ENCODE results near the gene OTUD3.
A peak's percentile ranks its signal among the peaks of the same experiment; 100 is the strongest.
"Not testable (repeated sequence)": the region's sequence is repeated elsewhere in the genome, so short reads cannot be mapped to it uniquely, and the experiment has no call there.

OTUD3 gene, protein sequence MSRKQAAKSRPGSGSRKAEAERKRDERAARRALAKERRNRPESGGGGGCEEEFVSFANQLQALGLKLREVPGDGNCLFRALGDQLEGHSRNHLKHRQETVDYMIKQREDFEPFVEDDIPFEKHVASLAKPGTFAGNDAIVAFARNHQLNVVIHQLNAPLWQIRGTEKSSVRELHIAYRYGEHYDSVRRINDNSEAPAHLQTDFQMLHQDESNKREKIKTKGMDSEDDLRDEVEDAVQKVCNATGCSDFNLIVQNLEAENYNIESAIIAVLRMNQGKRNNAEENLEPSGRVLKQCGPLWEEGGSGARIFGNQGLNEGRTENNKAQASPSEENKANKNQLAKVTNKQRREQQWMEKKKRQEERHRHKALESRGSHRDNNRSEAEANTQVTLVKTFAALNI

DNA sequence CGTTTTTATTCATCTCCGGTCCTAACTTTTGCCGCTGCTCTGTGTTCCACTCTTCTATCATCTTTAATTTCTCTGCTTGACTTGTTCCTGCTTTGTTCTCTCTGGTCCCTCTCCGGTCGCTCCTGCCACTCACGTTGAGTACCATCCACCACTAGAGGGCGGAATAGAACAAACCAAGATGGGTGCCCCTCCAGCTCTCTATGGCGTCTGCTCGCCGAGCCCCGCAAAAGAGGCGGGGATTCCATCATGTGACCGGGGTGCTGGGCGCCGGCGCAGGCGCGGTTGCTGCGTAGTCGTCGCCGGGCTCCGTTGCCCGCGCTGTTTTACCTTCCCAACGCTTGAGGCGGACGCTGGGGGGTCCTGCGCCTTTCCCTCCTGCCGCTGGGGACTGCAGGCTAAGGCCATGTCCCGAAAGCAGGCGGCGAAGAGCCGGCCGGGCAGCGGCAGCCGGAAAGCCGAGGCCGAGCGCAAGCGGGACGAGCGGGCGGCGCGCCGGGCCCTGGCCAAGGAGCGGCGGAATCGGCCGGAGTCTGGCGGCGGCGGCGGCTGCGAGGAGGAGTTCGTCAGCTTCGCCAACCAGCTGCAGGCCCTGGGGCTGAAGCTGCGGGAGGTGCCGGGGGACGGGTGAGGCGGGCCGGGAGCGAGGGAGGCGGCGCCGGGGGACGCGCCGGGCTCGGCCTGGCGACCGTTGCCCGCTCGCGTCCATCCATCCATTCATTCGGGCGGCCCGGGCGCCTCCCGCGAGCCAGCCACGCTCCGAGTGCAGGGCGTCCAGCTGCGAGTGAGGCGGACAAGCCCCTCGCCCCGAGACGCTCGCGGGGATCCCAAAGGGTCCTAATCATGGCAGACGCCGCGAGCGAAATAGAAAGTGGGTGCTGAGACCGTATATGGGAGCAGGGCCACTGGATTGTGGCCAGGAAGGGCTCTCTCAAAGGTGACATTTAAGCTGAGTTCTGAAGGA lies at the start of gene OTUD3:
Gene OTUD3, plus strand, starts transcription at position 285 of the 961 bp plus-strand sequence. Its CDS starts 119 bp downstream, at position 404.
- peak; percentile 84 for DNase-seq

DNA sequence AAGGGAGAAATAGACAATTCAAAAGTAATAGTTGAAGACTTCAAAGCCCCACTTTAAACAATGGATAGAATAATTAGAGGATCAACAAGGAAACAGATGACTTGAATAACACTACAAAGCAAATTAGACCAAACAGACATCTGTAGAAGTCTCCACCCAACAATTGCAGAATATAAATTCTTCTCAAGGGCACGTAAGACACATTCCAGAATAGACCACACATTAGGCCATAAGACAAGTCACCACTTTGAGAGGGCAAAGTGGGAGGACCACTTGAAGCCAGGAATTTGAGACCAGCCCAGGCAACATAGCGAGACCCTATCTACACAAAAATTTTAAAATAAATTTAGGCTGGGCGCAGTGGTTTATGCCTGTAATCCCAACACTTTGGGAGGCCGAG lies 46.6 kb upstream of the OTUD3 start:
- DNase-seq, result no peak

DNA sequence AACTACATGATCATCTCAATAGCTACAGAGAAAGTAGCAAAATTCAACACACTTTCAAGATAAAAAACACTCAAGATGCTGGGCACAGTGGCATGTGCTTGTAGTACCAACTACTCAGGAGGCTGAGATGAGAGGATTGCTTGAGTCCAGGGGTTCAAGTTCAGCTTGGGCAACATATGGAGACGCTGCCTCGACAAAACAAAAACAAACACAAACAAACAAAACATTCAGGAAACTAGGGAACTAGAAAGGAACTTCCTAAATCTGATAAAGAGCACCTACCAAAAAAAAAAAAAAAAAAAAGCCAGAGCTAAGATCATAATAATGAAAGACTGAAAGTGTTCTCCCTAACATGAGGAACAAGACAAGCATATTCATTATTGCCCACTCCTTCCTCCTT lies 44.3 kb upstream of the OTUD3 start:
- DNase-seq, result no peak

DNA sequence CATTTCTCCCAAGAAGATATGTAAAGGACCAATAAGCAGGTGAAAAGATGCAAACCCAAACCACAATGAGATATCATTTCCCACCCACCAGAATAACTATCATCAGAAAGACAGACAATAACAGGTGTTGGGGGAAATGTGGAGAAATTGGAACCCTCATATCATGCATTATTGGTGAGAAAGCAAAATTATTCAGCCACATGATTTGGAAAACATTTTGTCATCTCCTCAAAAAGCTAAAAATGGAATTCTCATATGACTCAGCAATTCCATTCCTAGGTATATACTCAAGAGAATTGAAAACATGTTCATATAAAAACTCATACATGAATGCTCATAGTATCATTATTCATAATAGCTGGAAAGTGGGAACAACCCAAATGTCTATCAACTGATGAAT lies 42.0 kb upstream of the OTUD3 start:
- no peak for DNase-seq

DNA sequence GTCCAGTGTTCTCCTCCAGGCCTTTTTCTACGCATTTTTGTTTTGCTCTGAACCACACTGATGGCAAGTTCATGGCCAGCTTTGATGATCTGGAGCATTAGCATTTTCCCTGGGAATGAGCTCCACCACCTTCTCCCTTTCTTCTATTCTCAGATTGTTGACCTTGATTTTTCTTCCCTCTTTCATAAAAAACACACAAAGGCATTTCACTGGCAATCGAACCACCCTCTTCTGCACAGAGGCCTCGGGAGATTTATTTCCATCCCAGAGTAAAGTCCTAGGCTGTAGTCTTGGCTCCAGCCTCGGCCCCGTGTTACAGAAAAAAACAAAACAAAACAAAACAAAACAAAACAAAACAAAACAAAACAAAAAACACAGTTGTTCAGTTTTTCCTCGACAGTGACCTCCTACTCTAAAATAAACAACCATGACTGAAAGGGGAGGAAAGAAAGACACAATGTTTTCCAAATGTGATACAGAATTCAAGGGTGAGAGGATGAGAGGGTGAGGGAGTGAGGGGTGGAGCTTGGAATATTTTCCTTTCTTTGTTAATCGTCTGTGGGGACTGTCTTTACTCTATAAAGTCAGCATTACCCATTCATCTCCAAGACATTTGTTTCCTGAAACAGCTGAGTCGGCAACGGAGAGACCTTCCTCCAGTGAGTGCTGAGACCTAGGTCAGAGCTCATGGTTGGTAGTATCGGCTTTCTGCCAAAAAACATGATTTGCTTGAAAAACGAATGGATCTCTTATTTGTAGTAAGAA lies 37.3 kb upstream of the OTUD3 start:
- no peak for DNase-seq

DNA sequence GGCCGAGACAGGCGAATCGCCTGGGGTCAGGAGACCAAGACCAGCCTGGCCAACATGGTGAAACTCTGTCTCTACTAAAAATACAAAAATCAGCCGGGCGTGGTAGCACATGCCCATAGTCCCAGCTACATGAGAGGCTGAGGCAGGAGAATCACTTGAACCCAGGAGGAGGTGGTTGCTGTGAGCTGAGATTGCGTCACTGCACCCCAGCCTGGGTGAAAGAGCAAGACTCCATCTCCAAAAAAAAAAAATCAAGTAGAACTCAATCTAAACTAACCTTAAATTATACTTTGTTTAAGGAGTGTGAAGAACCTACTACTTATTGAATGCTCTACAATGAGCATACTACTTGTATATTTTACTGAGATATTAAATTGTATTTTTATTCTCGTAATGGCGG lies 36.6 kb upstream of the OTUD3 start:
- no peak for DNase-seq

DNA sequence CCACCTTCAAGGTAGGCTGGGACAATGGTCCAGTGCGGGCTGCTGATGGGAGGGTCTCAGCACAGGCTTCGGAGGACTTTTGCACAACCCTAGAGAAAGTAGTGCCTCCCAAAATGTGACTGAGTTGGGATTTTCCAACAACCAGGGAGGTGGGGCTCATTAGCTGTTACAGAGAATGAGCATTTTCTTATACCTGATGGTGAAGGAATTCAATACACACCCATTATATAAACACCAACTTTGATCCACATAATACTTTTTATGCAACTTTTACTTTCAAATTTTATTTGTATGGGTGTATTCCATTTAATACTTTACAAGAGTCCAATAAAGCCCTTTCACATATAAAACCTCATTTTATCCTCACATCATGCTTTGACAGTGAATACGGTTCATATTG lies 35.9 kb upstream of the OTUD3 start:
- DNase-seq, result no peak

DNA sequence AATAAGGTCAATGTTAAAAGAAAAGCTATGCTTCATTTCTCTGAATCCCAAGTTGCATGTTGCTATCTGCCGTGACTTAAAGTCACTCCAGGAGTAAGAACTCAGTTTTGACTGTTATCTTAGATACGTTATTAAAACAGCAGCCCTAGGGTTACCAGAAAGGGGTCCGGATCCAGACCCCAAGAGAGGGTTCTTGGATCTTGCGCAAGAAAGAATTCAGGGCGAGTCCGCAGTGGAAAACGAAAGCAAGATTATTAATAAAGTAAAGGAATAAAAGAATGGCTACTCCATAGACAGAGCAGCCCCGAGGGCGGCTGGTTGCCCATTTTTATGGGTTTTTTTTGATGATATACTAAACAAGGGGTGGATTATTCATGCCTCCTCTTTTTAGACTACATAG lies 34.9 kb upstream of the OTUD3 start:
- not testable (repeated sequence) for DNase-seq

DNA sequence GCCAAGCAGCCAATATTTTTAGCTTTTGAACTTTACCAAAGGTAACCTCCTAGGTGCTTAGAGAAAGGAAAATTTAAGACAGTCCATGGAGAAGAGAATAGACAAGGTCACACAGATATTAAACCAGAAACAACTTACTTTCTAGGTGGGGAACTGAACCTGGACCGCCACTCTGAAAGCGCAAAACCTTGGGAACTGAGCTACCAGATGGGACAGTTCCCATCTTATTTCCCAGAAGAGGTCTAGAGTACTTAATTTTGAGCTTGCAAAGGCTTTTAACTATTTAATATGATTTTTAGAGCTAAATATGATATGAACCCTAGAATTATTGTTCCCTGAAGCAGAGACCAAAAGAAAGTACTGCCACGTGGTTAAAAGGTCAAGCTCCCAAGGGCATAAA lies 32.9 kb upstream of the OTUD3 start:
- not testable (repeated sequence) for DNase-seq

DNA sequence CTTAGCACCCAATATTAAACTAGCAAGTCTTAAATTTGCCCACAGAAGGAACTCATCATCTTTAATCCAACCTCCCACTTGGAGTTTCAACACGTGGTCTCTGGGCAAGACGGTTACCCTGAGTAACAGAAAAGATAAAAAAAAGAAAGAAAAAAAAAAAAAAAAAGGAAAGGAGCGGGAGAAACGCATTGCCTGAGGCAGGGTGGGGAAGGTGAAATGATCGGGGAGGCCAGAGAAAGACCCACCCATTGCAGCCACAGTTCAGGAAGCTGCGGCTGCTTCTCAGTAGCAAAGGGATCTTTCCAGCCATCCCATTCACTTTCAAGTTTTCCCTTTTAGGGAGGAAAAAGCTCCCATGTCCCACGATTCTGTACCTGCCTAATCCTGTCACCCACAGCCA lies 32.0 kb upstream of the OTUD3 start:
- no peak for DNase-seq

DNA sequence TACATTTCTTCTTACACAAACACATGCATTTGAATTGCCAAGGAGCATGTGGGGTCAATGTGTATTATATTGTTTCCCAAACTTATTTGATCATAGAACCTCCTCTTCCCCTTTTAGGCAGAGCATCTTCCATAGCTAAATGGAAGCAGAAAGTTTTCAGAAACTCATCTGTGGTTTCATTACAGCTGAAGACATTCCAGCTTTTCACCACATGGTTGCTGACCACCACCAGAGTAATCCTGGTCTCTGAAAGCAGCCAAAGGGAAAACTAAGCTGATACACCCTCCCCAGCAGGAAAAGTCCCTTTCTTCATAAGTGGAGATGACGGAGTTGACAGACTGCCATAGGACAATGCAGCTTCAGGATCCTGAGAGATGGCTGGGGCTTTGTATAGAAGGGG lies 30.2 kb upstream of the OTUD3 start:
- DNase-seq, result no peak

DNA sequence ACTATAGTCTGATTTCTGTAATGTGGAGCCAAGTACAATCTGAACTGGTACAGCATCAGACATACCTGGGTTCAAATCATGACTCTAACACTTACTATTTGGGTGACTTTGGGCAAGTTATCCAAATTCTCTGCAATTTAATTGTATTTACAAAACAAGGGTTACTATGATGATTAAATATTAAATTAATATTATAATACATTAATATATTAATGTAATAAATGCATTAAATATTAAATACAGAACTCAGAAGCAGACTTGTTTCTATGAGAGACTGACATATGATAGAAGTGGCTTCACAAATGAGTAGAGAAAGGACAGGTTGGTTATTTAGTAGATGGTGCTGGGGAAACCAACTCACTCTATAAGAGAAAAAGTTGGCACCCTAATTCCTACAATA lies 27.3 kb upstream of the OTUD3 start:
- no peak for DNase-seq

DNA sequence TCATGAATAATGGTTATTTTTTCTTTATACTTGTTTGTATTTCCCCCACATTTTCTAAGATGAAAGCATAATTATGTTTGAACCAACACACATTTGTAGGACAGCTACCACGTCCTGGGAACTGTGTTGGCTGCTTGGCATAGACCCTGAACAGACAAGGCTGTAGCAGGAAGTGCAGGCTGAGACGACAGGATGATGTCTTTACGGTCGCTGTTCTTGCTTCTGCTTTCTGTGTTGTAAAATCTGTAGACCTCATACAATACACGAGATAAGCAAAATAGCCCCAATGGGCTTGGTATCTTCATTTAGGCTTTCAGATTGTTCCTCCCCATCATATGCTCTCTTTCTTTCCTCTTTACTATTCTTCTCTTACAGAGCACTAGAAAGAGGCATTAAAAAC lies 23.3 kb upstream of the OTUD3 start:
- DNase-seq, result no peak

DNA sequence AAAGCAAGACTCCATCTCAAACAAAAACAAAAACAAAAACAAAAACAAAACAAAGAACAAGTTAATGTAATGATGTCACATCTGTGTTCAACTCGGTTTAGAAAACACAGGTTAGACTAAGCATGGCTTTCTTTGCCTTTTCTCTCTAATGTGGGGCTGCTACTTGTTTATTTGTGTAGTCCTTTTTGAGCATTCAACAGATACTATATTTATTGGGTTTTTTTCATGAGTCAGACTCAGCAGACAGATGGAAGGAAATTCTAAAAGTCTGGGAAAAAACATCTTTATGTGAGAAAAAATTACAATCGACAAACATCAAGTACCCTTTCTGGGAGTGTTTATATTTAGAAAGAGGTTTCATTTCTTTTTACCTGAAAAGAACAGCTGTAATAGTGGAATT lies 22.3 kb upstream of the OTUD3 start:
- no peak for DNase-seq

DNA sequence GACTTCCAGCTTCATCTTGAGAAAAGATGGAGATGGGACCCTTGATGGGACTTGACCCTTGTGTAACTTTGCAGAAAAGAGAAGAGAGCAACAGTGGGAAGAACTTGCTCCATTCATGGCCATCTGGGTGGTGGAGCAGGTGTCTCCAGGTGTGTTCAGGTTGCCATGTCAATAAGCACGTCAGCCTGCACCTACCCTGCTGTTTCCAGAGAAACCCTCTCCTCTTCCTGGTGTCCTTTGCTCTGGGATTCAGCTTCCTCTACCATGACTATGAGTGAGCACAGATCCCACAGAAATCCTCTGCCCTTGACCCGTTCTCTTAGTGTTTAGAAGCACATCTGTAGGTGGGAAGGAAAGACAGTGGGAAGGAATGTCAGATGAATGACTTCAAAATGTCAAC lies 21.8 kb upstream of the OTUD3 start:
- no peak for DNase-seq

DNA sequence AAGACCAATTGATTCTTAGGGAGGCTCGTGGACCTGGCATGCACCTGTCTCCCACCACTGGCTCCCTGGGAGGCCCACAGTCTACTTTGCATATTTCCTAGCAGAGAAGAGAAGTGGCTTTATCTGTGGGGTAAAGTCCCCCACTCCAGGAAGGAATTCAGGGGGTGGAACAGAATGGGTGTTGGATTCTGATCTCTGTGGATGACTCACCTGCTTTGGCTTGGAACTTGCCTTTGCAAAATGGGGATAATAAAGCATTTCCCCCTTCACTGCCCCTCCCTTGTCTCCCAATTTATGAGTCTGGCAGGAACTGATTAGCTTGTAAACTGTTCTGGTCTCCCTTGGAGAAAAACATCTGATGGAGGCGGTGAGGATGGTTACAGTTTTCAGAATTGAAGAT lies 21.2 kb upstream of the OTUD3 start:
- DNase-seq, result no peak

DNA sequence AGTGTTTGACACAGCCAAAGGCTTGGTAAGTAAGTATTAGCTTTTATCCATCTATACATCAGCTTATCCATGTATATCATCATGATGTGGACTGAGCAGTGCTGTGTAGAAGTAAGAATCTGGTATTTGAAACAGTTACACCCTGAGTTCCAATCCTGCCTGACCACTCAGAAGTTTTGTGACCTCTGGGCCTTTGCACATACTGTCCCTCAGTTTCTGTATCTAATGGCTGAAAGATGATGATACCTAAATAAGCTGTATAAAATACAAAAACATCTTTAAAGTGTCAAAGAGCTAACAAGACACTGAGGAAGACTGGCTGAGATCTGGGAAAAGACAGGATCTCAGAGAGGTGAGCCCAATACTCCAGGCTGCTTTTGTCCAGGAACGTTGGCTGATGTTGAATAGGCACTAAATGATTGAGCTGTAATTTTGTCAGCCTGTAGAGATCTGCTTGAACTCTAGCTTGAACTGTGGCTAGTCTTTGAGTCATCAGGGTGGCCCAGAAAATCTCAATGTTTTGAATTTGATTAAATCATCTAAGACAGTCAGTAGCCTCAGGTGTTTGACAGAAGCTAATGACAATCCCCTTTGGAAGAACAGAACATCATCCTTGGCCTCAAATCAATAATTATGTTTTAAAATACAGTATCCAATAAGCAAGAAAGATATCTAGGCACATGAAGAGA lies 20.2 kb upstream of the OTUD3 start:
- no peak for DNase-seq

DNA sequence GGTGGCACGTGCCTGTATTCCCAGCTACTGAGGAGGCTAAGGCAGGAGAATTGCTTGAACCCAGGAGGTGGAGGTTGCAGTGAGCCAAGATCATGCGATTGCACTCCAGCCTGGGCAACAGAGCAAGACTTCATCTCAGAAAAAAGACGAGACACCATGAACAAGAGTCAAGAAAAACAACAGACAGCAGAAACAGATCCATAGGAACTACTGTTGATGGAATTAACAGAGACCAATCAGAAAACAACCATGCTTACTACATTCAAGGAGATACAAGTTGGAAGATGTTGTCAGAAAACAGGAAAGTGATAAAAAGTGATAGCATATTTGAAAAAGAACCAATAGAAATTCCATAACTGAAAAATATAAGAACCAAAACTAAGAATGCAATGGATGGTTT lies 19.3 kb upstream of the OTUD3 start:
- DNase-seq, result no peak

DNA sequence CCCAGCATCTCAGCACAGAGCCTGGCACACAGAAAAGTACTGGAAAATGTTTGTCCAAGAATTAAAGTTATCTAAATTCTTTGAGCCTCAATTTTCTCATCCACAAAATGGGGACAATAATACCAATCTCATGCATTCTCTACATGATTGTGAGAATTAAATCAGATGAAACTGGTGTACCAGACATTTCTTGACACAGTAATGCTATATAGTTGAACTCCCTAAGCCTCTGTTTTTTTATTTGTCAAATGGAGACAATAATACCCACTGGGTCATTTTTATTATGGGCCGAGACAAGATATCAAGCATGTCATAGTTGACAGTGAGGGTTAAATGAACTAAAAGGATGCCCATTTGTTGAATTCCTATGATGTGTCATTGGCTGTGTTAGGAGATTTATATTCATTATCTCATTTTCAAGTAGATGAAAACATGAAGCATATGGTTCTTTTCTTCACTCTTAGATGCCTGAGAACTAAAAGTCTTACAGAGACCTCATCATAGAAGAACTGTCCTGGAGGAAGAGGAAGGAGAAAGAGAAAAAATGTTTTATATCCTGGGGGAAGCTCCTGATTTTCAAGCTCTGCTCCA lies 17.5 kb upstream of the OTUD3 start:
- DNase-seq, result no peak

DNA sequence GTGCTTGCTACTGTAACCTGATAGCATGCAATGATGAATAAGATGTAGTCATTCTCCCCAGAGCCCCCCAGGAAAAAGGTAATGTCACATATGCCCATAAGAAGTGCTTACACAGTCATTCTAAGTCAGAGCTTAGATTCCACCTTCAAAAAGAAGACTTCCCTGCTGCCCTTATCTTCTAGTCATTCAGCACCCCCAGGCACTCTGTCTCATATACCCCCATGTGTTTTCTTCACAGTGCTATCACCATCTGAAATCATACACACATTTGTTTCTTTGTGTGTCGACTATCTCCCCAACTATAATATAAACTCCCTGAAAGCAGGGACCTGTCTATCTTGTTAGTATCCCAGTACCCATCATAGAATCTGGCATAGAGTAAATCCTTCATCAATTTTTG lies 16.2 kb upstream of the OTUD3 start:
- no peak for DNase-seq

DNA sequence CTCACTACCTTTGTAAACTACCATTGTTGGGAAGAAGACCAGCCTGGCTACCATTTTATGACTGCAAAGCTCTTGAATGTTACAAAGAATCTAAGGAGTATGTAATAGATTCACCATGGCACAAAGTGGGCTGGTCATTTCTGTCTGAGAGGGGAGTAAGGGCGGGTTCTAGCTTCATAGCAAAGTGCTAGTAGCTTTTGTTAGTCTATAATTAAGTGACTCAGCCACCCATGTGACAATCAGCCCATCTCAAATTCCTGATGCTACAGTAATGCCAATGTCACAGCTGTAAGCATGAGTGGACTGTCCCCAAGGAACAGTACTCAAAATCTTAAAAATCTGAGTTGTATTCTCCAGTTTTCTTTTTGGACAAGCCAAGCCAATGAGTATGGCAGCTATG lies 15.4 kb upstream of the OTUD3 start:
- no peak for DNase-seq

DNA sequence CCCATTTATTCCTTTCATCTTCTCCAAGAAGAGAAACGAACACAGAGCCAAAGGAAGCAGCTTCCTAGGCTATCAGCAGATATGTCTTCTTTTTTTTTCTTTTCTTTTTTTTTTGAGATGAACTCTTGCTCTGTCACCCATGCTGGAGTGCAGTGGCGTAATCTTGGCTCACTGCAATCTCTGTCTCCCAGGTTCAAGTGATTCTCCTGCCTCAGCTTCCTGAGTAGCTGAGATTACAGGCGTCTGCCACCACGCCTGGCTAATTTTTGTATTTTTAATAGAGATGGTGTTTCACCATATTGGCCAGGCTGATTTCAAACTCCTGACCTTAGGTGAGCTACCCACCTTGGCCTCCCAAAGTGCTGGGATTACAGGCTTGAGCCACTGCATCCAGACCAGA lies 13.6 kb upstream of the OTUD3 start:
- DNase-seq, result not testable (repeated sequence)
